ENCODE data around the gene INPP5D.

INPP5D gene

DNA sequence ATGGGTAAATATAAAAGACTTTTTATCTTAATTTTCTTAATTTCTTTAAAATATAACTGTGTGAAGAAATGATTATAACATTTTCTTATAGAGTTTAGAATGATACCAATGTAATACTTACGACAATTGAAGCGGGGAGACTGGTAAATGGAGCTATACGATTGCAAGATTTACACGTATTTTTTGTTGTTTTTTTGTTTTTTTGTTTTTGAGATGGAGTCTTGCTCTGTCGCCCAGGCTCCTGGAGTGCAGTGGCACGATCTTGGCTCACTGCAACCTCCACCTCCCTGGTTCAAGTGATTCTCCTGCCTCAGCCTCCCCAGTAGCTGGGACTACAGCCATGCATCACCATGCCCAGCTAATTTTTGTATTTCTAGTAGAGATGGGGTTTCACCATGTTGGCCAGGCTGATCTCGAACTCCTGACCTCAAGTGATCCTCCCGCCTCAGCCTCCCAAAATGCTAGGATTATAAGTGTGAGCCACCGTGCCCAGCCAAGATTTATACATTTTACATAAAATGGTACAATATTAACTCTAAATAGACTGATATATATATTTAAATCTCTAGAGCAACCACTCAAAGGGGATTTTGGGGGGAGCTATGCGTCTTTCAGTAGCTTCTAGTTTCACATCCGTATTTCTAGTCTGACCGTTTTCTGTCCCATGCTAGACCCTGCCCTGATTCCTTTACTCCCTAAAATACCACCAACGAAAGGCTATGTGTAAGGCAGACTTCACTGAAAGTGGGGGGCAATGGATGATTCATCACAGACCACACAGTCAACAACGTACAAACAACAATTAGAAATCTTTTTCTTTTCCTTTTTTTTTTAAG, 163.1 kb downstream of the INPP5D start:
- Mint-ChIP-seq H3K4me3 (no peak overlapping the region), H3K27ac (no peak overlapping the region), H3K4me1 (no peaks in the 10 kb centered on the region), H3K36me3 (ENCODE audit: low read depth) (no peaks in the 10 kb centered on the region), H3K9me3 (no peaks in the 10 kb centered on the region), H3K27me3 (ENCODE audit: low read depth) (peaks cover 12% of the 10 kb centered on the region)
- TF ChIP-seq, protein P1, sequence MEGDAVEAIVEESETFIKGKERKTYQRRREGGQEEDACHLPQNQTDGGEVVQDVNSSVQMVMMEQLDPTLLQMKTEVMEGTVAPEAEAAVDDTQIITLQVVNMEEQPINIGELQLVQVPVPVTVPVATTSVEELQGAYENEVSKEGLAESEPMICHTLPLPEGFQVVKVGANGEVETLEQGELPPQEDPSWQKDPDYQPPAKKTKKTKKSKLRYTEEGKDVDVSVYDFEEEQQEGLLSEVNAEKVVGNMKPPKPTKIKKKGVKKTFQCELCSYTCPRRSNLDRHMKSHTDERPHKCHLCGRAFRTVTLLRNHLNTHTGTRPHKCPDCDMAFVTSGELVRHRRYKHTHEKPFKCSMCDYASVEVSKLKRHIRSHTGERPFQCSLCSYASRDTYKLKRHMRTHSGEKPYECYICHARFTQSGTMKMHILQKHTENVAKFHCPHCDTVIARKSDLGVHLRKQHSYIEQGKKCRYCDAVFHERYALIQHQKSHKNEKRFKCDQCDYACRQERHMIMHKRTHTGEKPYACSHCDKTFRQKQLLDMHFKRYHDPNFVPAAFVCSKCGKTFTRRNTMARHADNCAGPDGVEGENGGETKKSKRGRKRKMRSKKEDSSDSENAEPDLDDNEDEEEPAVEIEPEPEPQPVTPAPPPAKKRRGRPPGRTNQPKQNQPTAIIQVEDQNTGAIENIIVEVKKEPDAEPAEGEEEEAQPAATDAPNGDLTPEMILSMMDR (IDR thresholded peaks at IDR 0.05; ENCODE audit: unreplicated experiment in 3 of 3), result no peak

DNA sequence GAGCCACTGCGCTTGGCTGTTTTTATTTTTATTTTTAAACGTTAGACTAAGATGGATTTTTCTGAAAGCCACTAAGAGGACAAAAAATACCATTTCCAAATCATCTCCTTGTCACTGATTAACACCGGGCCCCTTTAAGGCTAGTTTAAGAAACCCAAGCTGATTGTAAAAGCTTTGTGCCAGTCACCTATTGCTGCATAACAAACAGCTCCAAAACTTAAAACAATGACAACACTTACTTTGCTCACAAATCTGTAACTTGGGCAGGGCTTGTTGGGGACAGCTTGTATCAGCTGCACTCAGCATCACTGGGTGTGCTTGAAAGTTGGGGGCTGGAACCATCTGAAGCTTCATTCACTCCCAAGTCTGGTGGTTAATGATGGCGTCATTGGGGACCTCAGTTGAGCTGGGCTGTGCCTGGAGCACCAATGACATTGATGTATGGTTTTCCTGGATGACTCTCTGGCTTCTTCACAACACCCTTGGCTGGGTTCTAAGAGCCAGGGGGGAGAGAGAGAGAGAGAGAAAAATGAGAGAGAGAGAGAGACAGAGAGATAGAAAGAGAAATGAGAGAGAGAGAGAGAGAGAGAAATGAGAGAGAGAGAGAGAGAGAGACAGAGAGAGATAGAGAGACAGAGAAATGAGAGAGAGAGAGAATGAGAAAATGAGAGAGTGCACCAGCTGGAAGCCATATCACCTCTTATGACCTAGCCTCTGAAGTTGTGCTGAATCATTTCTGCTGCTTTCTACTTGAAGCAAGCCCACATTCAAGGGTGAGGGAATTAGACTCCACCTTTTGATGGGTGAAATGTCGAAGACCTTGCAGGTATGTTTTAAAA, 165.3 kb downstream of the INPP5D start:
- Mint-ChIP-seq H3K9me3 (no peaks in the 10 kb centered on the region), H3K36me3 (ENCODE audit: low read depth) (no peaks in the 10 kb centered on the region), H3K4me3 (no peak overlapping the region), H3K27ac (no peak overlapping the region), H3K4me1 (no peaks in the 10 kb centered on the region), H3K27me3 (ENCODE audit: low read depth) (peaks cover 12% of the 10 kb centered on the region)
- TF ChIP-seq, protein P1 (IDR thresholded peaks at IDR 0.05; ENCODE audit: unreplicated experiment in 3 of 3), result no peak

DNA sequence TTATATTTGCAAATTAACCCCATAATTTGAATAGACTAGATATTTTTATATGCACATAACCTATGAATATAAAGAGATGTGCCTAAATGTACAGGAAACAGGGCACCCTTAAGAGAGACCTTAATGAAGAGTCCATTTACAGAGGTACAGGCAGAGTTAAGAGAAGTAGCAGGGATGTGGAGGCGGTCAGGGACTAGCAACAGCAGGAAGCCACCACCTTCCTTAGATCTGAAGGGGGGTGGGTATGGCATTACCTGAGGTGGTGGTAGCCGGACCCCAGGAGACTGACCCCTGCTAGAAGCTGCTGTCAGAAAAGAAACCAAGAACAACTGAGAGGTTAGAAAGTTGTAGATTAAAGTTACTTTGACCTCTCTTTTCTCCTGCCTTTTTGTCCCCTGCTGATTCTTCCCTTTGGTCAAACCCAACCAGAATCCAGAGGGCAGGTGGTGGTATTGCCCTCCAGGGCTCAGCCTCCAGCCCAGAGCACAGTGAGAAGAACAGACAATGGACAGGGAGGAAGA, 166.4 kb downstream of the INPP5D start:
- peaks cover 12% of the 10 kb centered on the region for H3K27me3 Mint-ChIP-seq (ENCODE audit: low read depth)
- H3K27ac Mint-ChIP-seq, result no peak overlapping the region

DNA sequence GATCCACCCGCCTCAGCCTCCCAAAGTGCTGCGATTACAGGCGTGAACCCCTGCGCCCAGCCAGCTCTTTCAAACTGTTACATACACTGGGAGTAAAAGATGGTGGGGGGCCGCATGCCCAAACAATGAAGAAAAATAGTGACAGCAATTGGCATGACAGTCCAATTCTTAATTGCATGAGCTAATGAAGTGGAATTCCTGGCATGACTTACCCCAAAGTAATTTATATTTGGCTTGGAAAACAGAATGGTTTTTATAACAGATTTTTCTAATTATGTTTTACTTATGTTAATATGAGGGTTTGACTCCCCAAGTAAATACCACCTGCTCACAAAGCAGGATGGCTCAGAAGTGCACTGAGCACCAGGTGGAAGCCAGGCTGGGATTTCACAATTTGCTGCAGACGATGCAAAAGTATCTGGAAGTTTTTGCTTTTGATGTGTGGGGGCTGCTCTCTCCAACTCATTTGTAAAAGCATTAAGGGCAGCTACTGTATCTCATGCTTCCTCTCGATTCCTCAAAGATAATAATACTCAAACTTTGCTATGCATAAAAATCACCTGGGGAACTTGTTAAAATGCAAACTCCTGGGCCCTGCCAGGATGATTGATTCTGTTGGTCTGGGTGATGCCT, 167.3 kb downstream of the INPP5D start:
- H3K36me3 Mint-ChIP-seq (ENCODE audit: low read depth), result no peaks in the 10 kb centered on the region
- TF ChIP-seq, protein P1 (IDR thresholded peaks at IDR 0.05; ENCODE audit: unreplicated experiment in 3 of 3), result no peak
- no peaks in the 10 kb centered on the region for H3K4me1 Mint-ChIP-seq
- H3K4me3 Mint-ChIP-seq, result no peak overlapping the region
- H3K9me3 Mint-ChIP-seq, result no peaks in the 10 kb centered on the region
- H3K27ac Mint-ChIP-seq, result no peak overlapping the region
- peaks cover 11% of the 10 kb centered on the region for H3K27me3 Mint-ChIP-seq (ENCODE audit: low read depth)

More for the DNA sequence above, 166.4 kb downstream of the INPP5D start:
- Mint-ChIP-seq H3K4me3 (no peak overlapping the region), H3K4me1 (no peaks in the 10 kb centered on the region), H3K9me3 (no peaks in the 10 kb centered on the region), H3K36me3 (ENCODE audit: low read depth) (no peaks in the 10 kb centered on the region)
- TF ChIP-seq, protein P1 (IDR thresholded peaks at IDR 0.05; ENCODE audit: unreplicated experiment in 3 of 3), result no peak

DNA sequence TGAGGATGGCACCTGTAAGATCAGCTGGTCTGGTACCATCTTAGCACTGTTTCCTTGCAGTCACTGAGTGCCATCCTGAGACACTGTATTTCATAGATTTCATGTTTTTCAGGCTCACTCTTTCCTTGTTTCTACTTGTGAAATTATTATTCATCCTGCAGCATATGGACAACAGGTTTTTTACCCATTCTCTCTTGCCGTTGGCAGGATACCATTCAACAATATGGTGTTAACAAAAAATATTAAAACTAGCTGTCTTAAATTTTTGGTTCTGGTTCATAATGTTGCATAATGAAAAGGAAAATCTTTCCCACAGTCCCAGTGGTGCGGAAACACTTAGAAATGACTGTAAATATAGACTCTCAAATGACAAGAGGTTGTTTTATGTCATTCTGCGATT, 168.2 kb downstream of the INPP5D start:
- TF ChIP-seq, protein P1 (IDR thresholded peaks at IDR 0.05; ENCODE audit: unreplicated experiment in 3 of 3), result no peak
- no peaks in the 10 kb centered on the region for H3K36me3 Mint-ChIP-seq (ENCODE audit: low read depth)
- H3K27ac Mint-ChIP-seq, result no peak overlapping the region
- H3K27me3 Mint-ChIP-seq (ENCODE audit: low read depth), result peaks cover 8% of the 10 kb centered on the region
- no peak overlapping the region for H3K4me3 Mint-ChIP-seq
- no peaks in the 10 kb centered on the region for H3K9me3 Mint-ChIP-seq
- H3K4me1 Mint-ChIP-seq, result no peaks in the 10 kb centered on the region
